HEK293 (cell line): ENCODE data around the gene NIT1.

Experiments used
- GFI1B ChIP-seq: fragments of 450-650 bp; formaldehyde crosslinking; IDR thresholded peaks from 2 replicates; pipeline ENCODE4 v1.5.1; 2016; ENCODE audit warnings: missing biosample characterization, missing genetic modification characterization
- GLIS2 ChIP-seq: fragments of 450-650 bp; formaldehyde crosslinking; IDR thresholded peaks from 2 replicates; pipeline ENCODE4 v1.5.1; 2016; ENCODE audit warnings: missing biosample characterization, missing genetic modification characterization
- KLF10 ChIP-seq: fragments of 450-650 bp; IDR thresholded peaks from 2 replicates; pipeline ENCODE4 v1.5.1; 2018; ENCODE audit warnings: missing biosample characterization, mild to moderate bottlenecking, missing genetic modification characterization
- KLF7 ChIP-seq: fragments of 450-650 bp; formaldehyde crosslinking; IDR thresholded peaks from 2 replicates; pipeline ENCODE4 v1.5.1; 2016; ENCODE audit warnings: missing biosample characterization, missing genetic modification characterization, borderline replicate concordance
- KLF9 ChIP-seq: fragments of 450-650 bp; formaldehyde crosslinking; IDR thresholded peaks from 2 replicates; pipeline ENCODE4 v1.5.1; 2016; ENCODE audit warnings: missing biosample characterization, missing genetic modification characterization, low read depth
- SCRT2 ChIP-seq: fragments of 450-650 bp; formaldehyde crosslinking; IDR thresholded peaks from 2 replicates; pipeline ENCODE4 v1.5.1; 2016; ENCODE audit warnings: missing biosample characterization, missing genetic modification characterization
- SETDB1 ChIP-seq: IDR thresholded peaks from one replicate; pipeline ENCODE4 v1.6.1; 2017; ENCODE audit warnings: mild to moderate bottlenecking, low read length, moderate library complexity, mixed read lengths; ENCODE audit not compliant: insufficient read length
- SP3 ChIP-seq: fragments of 450-650 bp; formaldehyde crosslinking; IDR thresholded peaks from 2 replicates; pipeline ENCODE4 v1.5.1; 2016; ENCODE audit warnings: missing biosample characterization, missing genetic modification characterization
- SP7 ChIP-seq: fragments of 450-650 bp; formaldehyde crosslinking; IDR thresholded peaks from 2 replicates; pipeline ENCODE4 v1.5.1; 2016; ENCODE audit warnings: missing biosample characterization, missing genetic modification characterization
- ZBTB17 ChIP-seq: fragments of 450-650 bp; formaldehyde crosslinking; IDR thresholded peaks from 2 replicates; pipeline ENCODE4 v1.5.1; 2016; ENCODE audit warnings: missing biosample characterization, missing genetic modification characterization
- ZFHX2 ChIP-seq: fragments of 450-650 bp; formaldehyde crosslinking; conservative IDR thresholded peaks from 2 replicates; pipeline ENCODE4 v1.5.1; 2016; ENCODE audit warnings: missing biosample characterization, missing genetic modification characterization
- ZNF157 ChIP-seq: fragments of 450-650 bp; formaldehyde crosslinking; IDR thresholded peaks from 2 replicates; pipeline ENCODE4 v1.5.1; 2016; ENCODE audit warnings: missing biosample characterization, missing genetic modification characterization
- ZNF184 ChIP-seq: fragments of 450-650 bp; IDR thresholded peaks from 2 replicates; pipeline ENCODE4 v1.5.1; 2018; ENCODE audit warnings: missing biosample characterization, mild to moderate bottlenecking, missing genetic modification characterization
- ZNF221 ChIP-seq: fragments of 450-650 bp; formaldehyde crosslinking; IDR thresholded peaks from 2 replicates; pipeline ENCODE4 v1.5.1; 2017; ENCODE audit warnings: missing biosample characterization, missing genetic modification characterization, borderline replicate concordance
- ZNF239 ChIP-seq: fragments of 450-650 bp; formaldehyde crosslinking; IDR thresholded peaks from 2 replicates; pipeline ENCODE4 v1.5.1; 2016; ENCODE audit warnings: missing biosample characterization, missing genetic modification characterization
- ZNF302 ChIP-seq: fragments of 450-650 bp; formaldehyde crosslinking; IDR thresholded peaks from 2 replicates; pipeline ENCODE4 v1.5.1; 2016; ENCODE audit warnings: missing biosample characterization, missing genetic modification characterization, low read depth
- ZNF341 ChIP-seq: fragments of 450-650 bp; formaldehyde crosslinking; IDR thresholded peaks from 2 replicates; pipeline ENCODE4; 2016; ENCODE audit warnings: low read depth, missing biosample characterization, missing genetic modification characterization
- ZNF354C ChIP-seq: fragments of 450-650 bp; formaldehyde crosslinking; IDR thresholded peaks from 2 replicates; pipeline ENCODE4 v1.5.1; 2016; ENCODE audit warnings: missing biosample characterization, missing genetic modification characterization, low read depth, borderline replicate concordance
- ZNF394 ChIP-seq: fragments of 450-650 bp; formaldehyde crosslinking; IDR thresholded peaks from 2 replicates; pipeline ENCODE4 v1.5.1; 2016; ENCODE audit warnings: missing biosample characterization, missing genetic modification characterization, mild to moderate bottlenecking, moderate library complexity, borderline replicate concordance
- ZNF433 ChIP-seq: fragments of 450-650 bp; formaldehyde crosslinking; IDR thresholded peaks from 2 replicates; pipeline ENCODE4 v1.5.1; 2016; ENCODE audit warnings: missing biosample characterization, missing genetic modification characterization, low read depth
- ZNF449 ChIP-seq: fragments of 450-650 bp; formaldehyde crosslinking; IDR thresholded peaks from 2 replicates; pipeline ENCODE4 v1.5.1; 2017; ENCODE audit warnings: missing biosample characterization, mild to moderate bottlenecking, missing genetic modification characterization, moderate library complexity
- ZNF555 ChIP-seq: fragments of 450-650 bp; formaldehyde crosslinking; conservative IDR thresholded peaks from 2 replicates; pipeline ENCODE4 v1.5.1; 2017; ENCODE audit warnings: missing biosample characterization, mild to moderate bottlenecking, missing genetic modification characterization, inconsistent platforms
- ZNF623 ChIP-seq: fragments of 450-650 bp; formaldehyde crosslinking; IDR thresholded peaks from 2 replicates; pipeline ENCODE4 v1.5.1; 2016; ENCODE audit warnings: missing biosample characterization, missing genetic modification characterization
- ZNF626 ChIP-seq: fragments of 450-650 bp; sonication (Bioruptor Pico); formaldehyde crosslinking; IDR thresholded peaks from 2 replicates; pipeline ENCODE4 v1.5.1; 2018; ENCODE audit warnings: missing biosample characterization, missing genetic modification characterization, inconsistent platforms
- ZNF629 ChIP-seq: fragments of 450-650 bp; formaldehyde crosslinking; IDR thresholded peaks from 2 replicates; pipeline ENCODE4 v1.5.1; 2017; ENCODE audit warnings: missing biosample characterization, missing genetic modification characterization
- ZNF660 ChIP-seq: fragments of 450-650 bp; IDR thresholded peaks from 2 replicates; pipeline ENCODE4 v1.5.1; 2018; ENCODE audit warnings: missing biosample characterization, mild to moderate bottlenecking, missing genetic modification characterization
- ZNF670 ChIP-seq: fragments of 450-650 bp; formaldehyde crosslinking; IDR thresholded peaks from 2 replicates; pipeline ENCODE4 v1.5.1; 2016; ENCODE audit warnings: missing biosample characterization, missing genetic modification characterization, low read depth
- ZNF747 ChIP-seq: fragments of 450-650 bp; formaldehyde crosslinking; IDR thresholded peaks from 2 replicates; pipeline ENCODE4 v1.5.1; 2016; ENCODE audit warnings: missing biosample characterization, missing genetic modification characterization
- TF ChIP-seq, protein P1 (sequence below): fragments of 450-650 bp; formaldehyde crosslinking; IDR thresholded peaks from 2 replicates; pipeline ENCODE4 v1.5.1; 2016; ENCODE audit warnings: missing biosample characterization, missing genetic modification characterization
- TF ChIP-seq, protein P2 (sequence below): fragments of 450-650 bp; formaldehyde crosslinking; IDR thresholded peaks from 2 replicates; pipeline ENCODE4 v1.5.1; 2016; ENCODE audit warnings: missing biosample characterization, missing genetic modification characterization
- TF ChIP-seq, protein P3 (sequence below): fragments of 450-650 bp; formaldehyde crosslinking; IDR thresholded peaks from 2 replicates; pipeline ENCODE4 v1.5.0; 2017; ENCODE audit warnings: missing biosample characterization, missing genetic modification characterization, borderline replicate concordance
- TF ChIP-seq, protein P4 (sequence below): fragments of 450-650 bp; formaldehyde crosslinking; IDR thresholded peaks from 2 replicates; pipeline ENCODE4 v1.5.1; 2017; ENCODE audit warnings: missing biosample characterization, missing genetic modification characterization

The NIT1 gene

GRCh38 chr1:161117759-161118581 is at the start of gene NIT1, which contains the start of gene PFDN2 (continued):
- peak; percentile 88 for TF ChIP-seq KLF10 (tag by site-specific recombination)
- TF ChIP-seq ZNF341 (tag by site-specific recombination), result peak; percentile 94
- TF ChIP-seq ZNF555 (tag by site-specific recombination), result no peak
- 0 out of 2 replicates have a peak, but pooled peaks have one; percentile 14 for TF ChIP-seq KLF7 (tag by site-specific recombination)
- TF ChIP-seq ZNF433 (tag by site-specific recombination), result no peak
- no peak for TF ChIP-seq ZNF626 (tag by site-specific recombination)
- TF ChIP-seq ZNF623, result no peak; the same call in 1 of the 2 replicates
- TF ChIP-seq ZNF449 (tag by site-specific recombination), result no peak
- TF ChIP-seq ZNF747, result no peak
- TF ChIP-seq ZNF670 (tag by site-specific recombination), result no peak
- peak; percentile 91 for TF ChIP-seq SP3 (tag by site-specific recombination)
- TF ChIP-seq, protein P1, sequence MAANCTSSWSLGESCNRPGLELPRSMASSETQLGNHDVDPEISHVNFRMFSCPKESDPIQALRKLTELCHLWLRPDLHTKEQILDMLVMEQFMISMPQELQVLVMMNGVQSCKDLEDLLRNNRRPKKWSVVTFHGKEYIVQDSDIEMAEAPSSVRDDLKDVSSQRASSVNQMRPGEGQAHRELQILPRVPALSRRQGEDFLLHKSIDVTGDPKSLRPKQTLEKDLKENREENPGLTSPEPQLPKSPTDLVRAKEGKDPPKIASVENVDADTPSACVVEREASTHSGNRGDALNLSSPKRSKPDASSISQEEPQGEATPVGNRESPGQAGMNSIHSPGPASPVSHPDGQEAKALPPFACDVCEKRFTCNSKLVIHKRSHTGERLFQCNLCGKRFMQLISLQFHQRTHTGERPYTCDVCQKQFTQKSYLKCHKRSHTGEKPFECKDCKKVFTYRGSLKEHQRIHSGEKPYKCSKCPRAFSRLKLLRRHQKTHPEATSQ (tag by site-specific recombination), result peak; percentile 71; the same call in 1 of the 2 replicates
- TF ChIP-seq ZNF629, result peak; percentile 85
- TF ChIP-seq ZNF660 (tag by site-specific recombination), result peak; percentile 54
- no peak for TF ChIP-seq ZNF239
- TF ChIP-seq ZNF221 (tag by site-specific recombination), result no peak
- peak; percentile 79 for TF ChIP-seq SP7 (tag by site-specific recombination)
- TF ChIP-seq, protein P2, sequence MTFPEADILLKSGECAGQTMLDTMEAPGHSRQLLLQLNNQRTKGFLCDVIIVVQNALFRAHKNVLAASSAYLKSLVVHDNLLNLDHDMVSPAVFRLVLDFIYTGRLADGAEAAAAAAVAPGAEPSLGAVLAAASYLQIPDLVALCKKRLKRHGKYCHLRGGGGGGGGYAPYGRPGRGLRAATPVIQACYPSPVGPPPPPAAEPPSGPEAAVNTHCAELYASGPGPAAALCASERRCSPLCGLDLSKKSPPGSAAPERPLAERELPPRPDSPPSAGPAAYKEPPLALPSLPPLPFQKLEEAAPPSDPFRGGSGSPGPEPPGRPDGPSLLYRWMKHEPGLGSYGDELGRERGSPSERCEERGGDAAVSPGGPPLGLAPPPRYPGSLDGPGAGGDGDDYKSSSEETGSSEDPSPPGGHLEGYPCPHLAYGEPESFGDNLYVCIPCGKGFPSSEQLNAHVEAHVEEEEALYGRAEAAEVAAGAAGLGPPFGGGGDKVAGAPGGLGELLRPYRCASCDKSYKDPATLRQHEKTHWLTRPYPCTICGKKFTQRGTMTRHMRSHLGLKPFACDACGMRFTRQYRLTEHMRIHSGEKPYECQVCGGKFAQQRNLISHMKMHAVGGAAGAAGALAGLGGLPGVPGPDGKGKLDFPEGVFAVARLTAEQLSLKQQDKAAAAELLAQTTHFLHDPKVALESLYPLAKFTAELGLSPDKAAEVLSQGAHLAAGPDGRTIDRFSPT, result peak; percentile 85
- peak; percentile 66 for TF ChIP-seq GLIS2 (tag by site-specific recombination)
- TF ChIP-seq SETDB1, result no peak
- TF ChIP-seq SCRT2 (tag by site-specific recombination), result peak; percentile 72; the same call in 1 of the 2 replicates
- no peak for TF ChIP-seq ZNF184 (tag by site-specific recombination)
- TF ChIP-seq ZBTB17 (tag by site-specific recombination), result peak; percentile 76
- TF ChIP-seq, protein P3, sequence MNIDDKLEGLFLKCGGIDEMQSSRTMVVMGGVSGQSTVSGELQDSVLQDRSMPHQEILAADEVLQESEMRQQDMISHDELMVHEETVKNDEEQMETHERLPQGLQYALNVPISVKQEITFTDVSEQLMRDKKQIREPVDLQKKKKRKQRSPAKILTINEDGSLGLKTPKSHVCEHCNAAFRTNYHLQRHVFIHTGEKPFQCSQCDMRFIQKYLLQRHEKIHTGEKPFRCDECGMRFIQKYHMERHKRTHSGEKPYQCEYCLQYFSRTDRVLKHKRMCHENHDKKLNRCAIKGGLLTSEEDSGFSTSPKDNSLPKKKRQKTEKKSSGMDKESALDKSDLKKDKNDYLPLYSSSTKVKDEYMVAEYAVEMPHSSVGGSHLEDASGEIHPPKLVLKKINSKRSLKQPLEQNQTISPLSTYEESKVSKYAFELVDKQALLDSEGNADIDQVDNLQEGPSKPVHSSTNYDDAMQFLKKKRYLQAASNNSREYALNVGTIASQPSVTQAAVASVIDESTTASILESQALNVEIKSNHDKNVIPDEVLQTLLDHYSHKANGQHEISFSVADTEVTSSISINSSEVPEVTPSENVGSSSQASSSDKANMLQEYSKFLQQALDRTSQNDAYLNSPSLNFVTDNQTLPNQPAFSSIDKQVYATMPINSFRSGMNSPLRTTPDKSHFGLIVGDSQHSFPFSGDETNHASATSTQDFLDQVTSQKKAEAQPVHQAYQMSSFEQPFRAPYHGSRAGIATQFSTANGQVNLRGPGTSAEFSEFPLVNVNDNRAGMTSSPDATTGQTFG (tag by site-specific recombination), result no peak
- TF ChIP-seq KLF9, result peak; percentile 96
- no peak for TF ChIP-seq ZNF157 (tag by site-specific recombination)
- no peak for TF ChIP-seq ZNF302 (tag by site-specific recombination)
- peak; percentile 94 for TF ChIP-seq ZFHX2 (tag by site-specific recombination)
- TF ChIP-seq GFI1B (tag by site-specific recombination), result no peak
- TF ChIP-seq ZNF354C (tag by site-specific recombination), result no peak
- TF ChIP-seq ZNF394 (tag by site-specific recombination), result 0 out of 2 replicates have a peak, but pooled peaks have one; percentile 51
- TF ChIP-seq, protein P4, sequence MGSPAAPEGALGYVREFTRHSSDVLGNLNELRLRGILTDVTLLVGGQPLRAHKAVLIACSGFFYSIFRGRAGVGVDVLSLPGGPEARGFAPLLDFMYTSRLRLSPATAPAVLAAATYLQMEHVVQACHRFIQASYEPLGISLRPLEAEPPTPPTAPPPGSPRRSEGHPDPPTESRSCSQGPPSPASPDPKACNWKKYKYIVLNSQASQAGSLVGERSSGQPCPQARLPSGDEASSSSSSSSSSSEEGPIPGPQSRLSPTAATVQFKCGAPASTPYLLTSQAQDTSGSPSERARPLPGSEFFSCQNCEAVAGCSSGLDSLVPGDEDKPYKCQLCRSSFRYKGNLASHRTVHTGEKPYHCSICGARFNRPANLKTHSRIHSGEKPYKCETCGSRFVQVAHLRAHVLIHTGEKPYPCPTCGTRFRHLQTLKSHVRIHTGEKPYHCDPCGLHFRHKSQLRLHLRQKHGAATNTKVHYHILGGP (tag by site-specific recombination), result no peak
